OCI-M2 (cell line): ENCODE results near the gene OVCH1.
"Not testable (repeated sequence)": the region's sequence is repeated elsewhere in the genome, so short reads cannot be mapped to it uniquely, and the experiment has no call there.

ENCODE experiments used
- DNase-seq: peaks from one replicate; lab custom pipeline; 2025; ENCODE audit not compliant: unreplicated experiment; lab: John Stamatoyannopoulos, UW

Gene OVCH1

DNA sequence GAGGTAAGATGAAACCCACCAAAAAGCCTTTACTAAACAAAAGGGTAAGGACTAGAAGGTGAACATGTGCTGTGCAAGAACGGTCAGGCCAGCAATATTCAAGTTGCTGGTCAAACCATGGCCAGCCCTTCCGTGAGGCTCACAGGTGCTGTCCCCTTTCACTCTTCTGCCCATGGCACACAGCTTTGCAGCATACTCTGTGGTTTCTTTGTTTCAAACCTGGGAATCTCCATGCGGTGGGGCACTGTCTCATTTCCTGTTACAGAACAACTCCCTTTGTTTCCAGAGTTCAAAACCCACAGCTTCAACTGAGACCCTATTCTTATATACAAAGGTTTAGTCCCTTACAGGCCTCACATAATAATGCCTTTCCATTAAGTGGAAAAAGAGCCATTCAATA, 1.7 kb upstream of the OVCH1 start:
- no peak for DNase-seq

GRCh38 chr12:29492891-29493290, 4.6 kb downstream of the OVCH1 start:
- no peak for DNase-seq

- DNase-seq: no peak
These were observed 10.5 kb downstream of the OVCH1 start for GRCh38 chr12:29486972-29487371.

DNA sequence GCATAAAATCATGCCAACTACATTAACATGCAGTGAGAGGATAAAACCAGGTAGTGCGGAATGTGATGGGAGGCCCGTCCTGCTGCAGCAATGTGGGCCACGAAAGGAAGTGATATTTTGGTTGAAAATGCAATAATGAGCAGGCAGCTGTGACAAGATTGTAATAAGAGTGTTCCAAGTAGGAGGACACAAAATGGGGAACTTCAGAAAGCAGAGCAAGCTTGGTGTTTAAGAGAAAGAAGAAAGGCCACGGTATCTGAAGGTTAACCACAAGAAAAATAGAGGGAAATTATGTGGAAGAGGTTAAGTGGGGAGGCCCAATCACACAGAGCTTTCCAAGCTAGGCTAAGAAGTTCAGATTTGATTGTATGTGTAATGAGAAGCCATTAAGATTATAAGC, 34.3 kb downstream of the OVCH1 start:
- no peak for DNase-seq

DNA sequence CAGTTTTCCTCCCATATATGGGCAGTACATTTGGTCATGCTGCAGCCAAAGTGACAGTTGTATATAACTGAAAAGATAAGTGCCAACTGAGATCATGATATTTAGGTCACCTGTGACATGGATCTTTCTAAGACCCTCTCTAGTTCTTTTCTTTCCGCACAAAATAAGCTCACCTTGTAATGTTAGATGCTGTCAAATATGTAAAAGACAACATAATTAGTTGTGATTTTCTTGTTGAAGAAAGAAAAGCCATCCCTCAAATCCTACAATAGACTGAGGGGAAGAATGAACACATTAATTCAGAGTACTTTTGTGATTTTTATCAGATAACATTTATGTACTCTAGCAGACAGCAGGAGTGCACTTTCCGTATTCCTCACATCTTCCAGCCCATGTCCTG, 37.4 kb downstream of the OVCH1 start:
- no peak for DNase-seq

DNA sequence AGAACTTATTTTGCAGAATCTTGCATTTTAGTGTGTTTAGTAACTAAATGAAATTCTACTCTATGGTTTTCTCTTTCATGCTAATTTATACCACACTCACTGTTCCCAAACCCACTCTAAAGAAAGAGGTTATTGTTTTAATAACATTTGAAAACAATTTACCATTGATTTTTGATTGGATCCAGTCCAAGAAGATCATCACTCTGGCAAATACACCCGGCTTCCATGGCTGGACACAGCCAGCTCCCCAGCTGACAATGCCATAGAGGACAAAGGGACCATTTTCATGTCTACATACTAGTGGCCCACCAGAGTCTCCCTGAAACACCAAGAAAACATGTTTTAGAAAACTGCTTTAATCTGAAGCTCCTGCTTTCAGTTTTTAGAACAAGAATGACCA, 42.4 kb downstream of the OVCH1 start:
- no peak for DNase-seq

DNA sequence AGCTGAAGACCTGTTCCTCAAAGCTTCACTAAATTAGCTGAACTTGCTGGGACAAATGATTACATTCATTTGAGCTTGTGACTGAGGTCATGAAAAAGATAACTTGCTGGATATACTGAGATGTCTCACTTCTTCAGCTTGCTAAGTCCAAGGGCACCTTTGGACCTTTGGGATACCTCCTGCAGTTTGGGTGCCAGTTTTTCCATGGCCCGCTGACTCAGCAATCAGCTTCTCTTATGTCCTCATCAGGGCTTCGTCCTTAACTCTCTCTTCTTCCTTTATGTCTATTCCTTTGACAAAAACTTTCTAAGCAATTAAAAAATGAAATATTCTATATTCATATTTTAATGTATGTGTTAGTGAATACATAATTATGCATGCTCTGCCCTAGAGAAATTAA, 45.6 kb downstream of the OVCH1 start:
- DNase-seq: no peak

- no peak for DNase-seq
These were observed 49.3 kb downstream of the OVCH1 start for GRCh38 chr12:29448157-29448556.

- no peak for DNase-seq
These were observed 50.1 kb downstream of the OVCH1 start for GRCh38 chr12:29447285-29447975.

DNA sequence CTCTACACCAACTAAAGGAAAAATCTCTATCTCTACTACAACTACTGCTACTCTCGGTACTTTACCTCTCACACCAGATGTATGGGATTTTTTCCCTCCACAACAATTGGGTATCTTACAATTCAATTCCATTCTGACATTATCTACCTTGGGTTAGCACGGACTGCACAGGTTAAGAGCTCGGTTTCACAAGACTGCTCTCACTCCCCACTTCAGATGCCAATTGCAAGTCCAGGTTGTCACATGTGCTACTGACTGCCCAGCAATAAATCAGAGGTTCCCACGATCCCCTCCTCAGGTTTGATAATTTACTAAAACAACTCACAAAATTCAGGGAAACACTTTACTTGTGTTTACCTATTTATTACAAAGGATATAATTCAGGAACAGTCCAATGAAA, 58.0 kb downstream of the OVCH1 start:
- DNase-seq: no peak

DNA sequence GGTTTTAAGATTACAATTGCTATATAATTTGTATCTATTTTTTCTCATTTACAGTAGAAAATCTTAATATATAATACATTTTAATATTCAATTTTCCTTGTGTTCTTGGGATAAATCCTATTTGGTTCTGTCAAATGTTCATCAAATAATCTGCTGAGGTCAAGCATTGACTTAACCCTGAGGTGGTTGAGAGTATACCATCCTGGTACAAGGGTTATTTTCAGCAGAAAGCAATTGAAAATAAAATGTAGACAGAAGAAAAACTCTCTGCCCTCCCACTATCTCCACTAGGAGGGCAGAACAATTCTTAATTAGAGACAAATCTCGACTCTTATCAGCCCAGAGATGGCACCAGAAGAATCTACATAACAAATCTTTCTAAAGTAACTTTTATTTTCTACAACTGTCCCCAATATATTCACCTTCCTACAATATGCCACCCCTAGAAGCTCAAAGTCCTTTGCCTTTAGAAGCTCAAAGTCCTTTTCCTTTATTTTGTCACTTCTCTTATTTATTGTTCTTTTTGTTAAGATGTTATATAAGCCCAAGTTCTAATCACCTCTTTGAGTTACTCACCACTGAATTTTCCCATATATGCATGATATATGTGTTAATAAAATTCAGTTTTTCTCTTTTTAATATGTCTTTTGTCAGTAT, 58.6 kb downstream of the OVCH1 start:
- no peak for DNase-seq

- DNase-seq: no peak
These were observed 59.9 kb downstream of the OVCH1 start for GRCh38 chr12:29437575-29437974.

DNA sequence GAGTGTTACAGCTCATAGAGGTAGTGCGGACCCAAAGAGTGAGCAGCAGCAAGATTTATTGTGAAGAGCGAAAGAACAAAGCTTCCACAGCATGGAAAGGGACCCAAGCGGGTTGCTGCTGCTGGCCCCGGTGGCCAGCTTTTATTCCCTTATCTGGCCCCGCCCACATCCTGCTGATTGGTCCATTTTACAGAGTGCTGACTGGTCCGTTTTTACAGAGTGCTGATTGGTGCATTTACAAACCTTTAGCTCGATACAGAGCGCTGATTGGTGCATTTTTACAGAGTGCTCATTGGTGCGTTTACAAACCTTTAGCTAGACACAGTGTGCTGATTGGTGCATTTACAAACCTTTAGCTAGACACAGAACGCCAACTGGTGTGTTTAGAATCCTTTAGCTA, 60.7 kb downstream of the OVCH1 start:
- not testable (repeated sequence) for DNase-seq

DNA sequence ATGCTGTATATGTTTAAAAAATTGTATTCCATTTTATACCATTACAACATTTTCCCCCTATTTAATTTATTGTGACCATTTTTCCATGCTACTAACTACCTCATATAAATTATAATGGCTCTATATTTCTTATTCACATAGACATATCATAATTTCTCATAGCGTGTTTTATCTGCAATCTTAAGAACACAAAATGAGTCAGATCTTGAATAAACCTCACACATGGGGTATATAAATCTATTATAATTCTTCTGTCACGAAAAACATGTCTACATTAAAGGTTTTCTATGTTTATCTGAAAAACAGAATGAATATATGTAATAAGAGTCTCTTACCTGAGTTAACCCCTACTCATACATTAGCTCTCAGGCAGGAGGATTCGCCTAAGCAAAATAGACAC, 66.0 kb downstream of the OVCH1 start:
- no peak for DNase-seq

DNA sequence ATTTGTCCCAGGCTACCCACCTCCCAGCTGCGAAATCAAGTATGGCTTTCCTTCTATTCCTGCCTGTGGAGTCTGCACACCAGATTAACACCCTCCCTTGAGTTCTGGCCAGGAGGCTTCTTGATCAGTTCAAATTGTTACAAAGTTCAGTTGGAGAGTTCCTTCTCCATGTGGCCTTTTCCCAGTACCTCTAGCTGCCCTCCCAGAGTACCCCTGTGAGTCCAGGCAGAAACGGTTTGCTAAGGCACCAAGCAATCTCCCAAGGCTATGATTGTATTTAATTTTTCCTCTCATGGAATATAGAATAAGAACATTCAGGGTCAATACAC, 66.8 kb downstream of the OVCH1 start:
- no peak for DNase-seq

- DNase-seq: no peak
These were observed 67.3 kb downstream of the OVCH1 start for GRCh38 chr12:29429999-29430715.

DNA sequence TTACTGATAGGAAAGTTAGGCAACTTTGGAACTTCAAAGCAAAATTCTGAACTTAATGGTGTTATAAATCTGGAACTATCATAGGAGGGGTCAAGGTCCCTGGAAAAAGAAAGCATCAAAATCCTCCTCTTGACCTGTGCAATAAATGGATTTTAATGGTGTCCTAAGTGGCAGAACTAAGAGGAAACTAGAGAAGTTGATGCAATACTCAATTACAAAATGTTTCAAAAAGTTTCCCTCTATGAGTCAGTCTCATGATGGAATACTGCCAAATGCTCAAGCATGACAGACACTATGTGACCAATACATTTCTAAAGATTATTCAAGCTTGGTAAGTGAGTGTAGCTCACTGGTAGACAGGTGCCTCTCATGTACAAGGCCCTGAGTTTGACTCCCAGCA, 68.9 kb downstream of the OVCH1 start:
- no peak for DNase-seq

GRCh38 chr12:29427964-29428363, 69.5 kb downstream of the OVCH1 start:
- DNase-seq: no peak

- DNase-seq: no peak
These were observed 71.0 kb downstream of the OVCH1 start for GRCh38 chr12:29426498-29426897.

DNA sequence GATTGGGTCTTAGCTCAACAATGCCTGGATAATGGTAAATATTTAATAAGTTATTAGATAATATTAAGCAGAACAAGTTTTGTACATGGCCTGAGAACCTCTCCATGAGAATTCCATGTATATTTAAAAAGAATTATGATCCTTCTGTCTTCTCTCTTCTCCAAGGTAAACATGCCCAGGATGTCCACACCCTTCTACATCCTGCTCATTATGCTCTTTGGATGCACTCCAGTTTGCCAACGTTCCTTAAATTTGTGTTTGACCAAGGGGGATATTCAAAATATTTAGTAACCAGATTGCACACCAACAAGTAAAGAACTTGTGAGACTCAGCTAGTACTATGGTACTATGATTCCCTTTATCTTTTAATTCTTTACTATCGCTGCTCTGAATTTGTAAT, 71.8 kb downstream of the OVCH1 start:
- no peak for DNase-seq

DNA sequence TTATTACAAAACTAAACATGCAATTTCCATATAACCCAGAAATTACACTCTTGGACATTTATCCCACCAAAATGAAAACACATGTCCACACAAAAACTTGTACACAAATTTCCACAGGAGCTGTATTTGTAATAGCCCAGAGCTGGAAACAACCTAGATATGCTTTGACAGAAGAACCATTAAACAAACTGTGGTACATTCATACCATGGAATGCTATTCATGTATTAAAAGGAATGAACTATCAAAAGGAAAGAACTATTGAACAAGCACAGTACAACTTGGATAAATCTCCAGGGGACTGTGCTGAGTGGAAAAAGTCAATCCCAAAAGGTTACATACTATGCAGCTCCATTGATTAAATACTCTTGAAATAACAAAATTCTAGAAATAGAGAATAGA, 80.7 kb downstream of the OVCH1 start:
- no peak for DNase-seq

DNA sequence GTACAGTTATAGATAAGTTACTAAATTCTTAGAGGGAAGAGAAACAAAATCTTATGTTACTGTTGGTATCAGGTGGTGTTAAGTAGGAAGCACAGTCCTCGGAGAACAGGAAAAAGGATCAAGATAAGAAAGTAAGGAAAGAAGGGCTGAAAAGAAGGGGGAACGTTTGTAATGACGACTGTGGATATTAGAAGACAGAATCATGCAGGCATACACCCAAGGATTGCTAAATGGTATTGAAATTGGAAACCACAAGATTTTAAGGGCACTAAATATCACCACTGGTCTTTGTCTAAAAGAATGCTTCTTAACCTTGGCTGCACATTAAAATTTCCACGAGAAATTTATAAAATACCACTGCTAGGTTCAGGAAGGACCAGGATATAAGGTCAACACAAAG, 82.4 kb downstream of the OVCH1 start:
- DNase-seq: no peak

GRCh38 chr12:29414368-29414767, 83.1 kb downstream of the OVCH1 start:
- DNase-seq: no peak
